SW 1271 (cell line): ENCODE data around the gene MUC2.
A peak's percentile ranks its signal among the peaks of the same experiment; 100 is the strongest.

Experiments
- DNase-seq, 2 experiments: peaks; one replicate each; lab custom pipeline; 2025; lab: John Stamatoyannopoulos, UW

The MUC2 gene

GRCh38 chr11:1036931-1037330 lies 37.7 kb upstream of the MUC2 start:
- no peak for DNase-seq

- DNase-seq = no peak
Measured at GRCh38 chr11:1037506-1038055, 37.1 kb upstream of the MUC2 start.

- DNase-seq = no peak
Measured at GRCh38 chr11:1038361-1038760, 36.3 kb upstream of the MUC2 start.

- no peak for DNase-seq
Measured at GRCh38 chr11:1038921-1039320, 35.8 kb upstream of the MUC2 start.

GRCh38 chr11:1039481-1040427 lies 34.9 kb upstream of the MUC2 start:
- no peak for DNase-seq

GRCh38 chr11:1040428-1041148 lies 34.1 kb upstream of the MUC2 start:
- no peak for DNase-seq

- DNase-seq = no peak
Measured at GRCh38 chr11:1041149-1041467, 33.6 kb upstream of the MUC2 start.

- DNase-seq = no peak
Measured at GRCh38 chr11:1041471-1041870, 33.2 kb upstream of the MUC2 start.

GRCh38 chr11:1041936-1042608 lies 32.6 kb upstream of the MUC2 start:
- DNase-seq = no peak

- DNase-seq = no peak
Measured at GRCh38 chr11:1042626-1043562, 31.8 kb upstream of the MUC2 start.

GRCh38 chr11:1043563-1044096 lies 31.0 kb upstream of the MUC2 start:
- DNase-seq = no peak

GRCh38 chr11:1044160-1044559 lies 30.5 kb upstream of the MUC2 start:
- DNase-seq = no peak

- no peak for DNase-seq
Measured at GRCh38 chr11:1047595-1048156, 27.0 kb upstream of the MUC2 start.

- DNase-seq = no peak
Measured at GRCh38 chr11:1048375-1049070, 26.2 kb upstream of the MUC2 start.

- DNase-seq = no peak
Measured at GRCh38 chr11:1049071-1049405, 25.6 kb upstream of the MUC2 start.

GRCh38 chr11:1049431-1049891 lies 25.2 kb upstream of the MUC2 start:
- DNase-seq = no peak

GRCh38 chr11:1049911-1050580 lies 24.6 kb upstream of the MUC2 start:
- DNase-seq = no peak

- peak; percentile 40 to 56 for DNase-seq
Measured at GRCh38 chr11:1050581-1051355, 23.9 kb upstream of the MUC2 start.
